NT2/D1 (cell line): ENCODE measurements around the gene NOP14.

ENCODE experiments used
- SUZ12 ChIP-seq: IDR thresholded peaks from 2 replicates; pipeline ENCODE4 v1.6.1; 2011; ENCODE audit not compliant: insufficient read length, insufficient read depth; ENCODE audit errors: extremely low read depth
- YY1 ChIP-seq: IDR thresholded peaks from 2 replicates; pipeline ENCODE4 v1.6.1; 2011; ENCODE audit not compliant: insufficient read length, insufficient read depth
- ZNF274 ChIP-seq: IDR thresholded peaks from 2 replicates; pipeline ENCODE4 v1.6.1; 2011; ENCODE audit warnings: mild to moderate bottlenecking, low read depth, low read length

DNA sequence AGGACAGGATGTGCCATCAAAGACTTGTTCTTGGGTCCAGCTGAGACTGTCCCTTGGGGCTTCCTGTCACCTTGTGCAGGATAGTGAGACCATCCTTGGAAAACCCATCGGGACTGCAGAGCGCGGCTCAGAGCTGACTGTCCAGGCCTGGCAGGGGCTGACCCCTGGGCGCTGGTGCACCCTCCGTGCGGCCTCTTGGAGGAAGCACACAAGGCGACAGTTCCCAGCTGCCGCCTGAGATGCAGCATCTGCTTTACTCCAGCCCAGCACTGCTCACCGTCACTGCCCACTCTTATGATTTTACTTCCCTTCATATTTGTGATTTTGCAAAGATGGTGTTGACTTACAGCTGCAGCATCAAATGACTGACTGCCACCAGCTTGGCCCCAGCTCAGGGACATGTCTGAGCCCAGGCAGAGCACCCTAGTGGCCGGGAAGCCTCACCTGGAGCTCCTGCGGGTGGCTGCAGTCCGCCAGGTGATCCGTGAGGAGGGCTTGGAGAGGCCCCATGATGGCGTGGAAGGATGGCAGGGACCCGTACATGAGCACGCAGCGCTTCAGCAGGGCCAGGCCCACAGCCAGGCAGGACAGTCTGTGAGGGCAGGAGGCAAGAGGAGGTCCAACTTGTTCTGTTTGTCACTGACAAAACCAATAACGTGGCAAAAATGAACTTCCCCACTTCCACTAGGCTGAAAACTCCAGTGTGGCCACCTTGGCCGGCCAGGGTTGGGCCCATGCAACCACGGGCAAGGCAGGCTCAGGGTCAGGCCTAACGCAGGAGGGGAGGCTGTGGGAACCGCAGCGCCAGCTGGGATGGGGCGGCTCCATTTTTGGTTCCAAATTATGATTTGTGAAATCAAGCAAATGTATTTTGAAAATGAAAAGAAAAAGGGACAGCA lies 21.8 kb downstream of the NOP14 start:
- TF ChIP-seq YY1 (no peak), ZNF274 (no peak), SUZ12 (no peak)
